ENCODE data around the gene CYP19A1.

CYP19A1 gene

DNA sequence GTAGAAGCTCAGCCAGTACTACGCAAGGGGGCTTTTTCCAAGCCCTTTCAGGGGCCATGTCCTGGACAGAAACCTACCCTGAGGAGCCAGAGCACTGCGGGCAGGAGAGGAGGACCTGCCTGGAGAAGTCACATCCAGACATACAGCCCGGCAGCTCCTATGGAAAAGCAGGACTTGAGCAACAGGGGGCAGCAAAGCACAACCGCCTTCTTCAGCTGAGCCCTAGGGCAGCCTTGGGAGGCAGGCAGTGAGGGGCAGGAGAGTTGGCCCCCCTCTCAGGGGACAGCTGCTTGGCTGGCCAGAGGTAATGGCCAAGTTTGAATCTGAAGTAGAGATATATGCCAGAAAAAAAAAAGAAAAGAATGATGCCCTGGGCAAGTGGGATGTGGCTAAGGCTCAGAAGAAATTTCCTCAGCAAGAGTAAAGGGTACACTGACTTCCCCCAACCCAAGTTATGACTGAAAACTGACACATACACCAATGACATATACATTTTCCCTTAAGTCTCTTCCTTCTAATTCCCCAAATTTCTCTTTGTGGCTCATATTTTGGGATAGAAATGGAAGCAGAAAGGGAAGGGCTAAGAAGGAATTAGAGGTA is 56.9 kb downstream of the CYP19A1 start:
- Histone ChIP-seq H3K9ac (no peak overlapping the region), H2AFZ (no peak overlapping the region), H3K4me1 (no peaks in the 10 kb centered on the region), H3K4me3 (ENCODE audit: low read depth, low read length) (no peak overlapping the region), H3K36me3 (ENCODE audit: control insufficient read depth, insufficient read depth, low read length) (no peaks in the 10 kb centered on the region), H3K4me2 (ENCODE audit: low read length) (no peak overlapping the region), H3K27me3 (ENCODE audit: control insufficient read depth, insufficient read depth, low read length) (no peaks in the 10 kb centered on the region), H3K27ac (no peak overlapping the region), H3K79me2 (no peaks in the 10 kb centered on the region), H3K9me3 (ENCODE audit: control insufficient read depth, low read length) (no peaks in the 10 kb centered on the region)
- TF ChIP-seq, protein P1, sequence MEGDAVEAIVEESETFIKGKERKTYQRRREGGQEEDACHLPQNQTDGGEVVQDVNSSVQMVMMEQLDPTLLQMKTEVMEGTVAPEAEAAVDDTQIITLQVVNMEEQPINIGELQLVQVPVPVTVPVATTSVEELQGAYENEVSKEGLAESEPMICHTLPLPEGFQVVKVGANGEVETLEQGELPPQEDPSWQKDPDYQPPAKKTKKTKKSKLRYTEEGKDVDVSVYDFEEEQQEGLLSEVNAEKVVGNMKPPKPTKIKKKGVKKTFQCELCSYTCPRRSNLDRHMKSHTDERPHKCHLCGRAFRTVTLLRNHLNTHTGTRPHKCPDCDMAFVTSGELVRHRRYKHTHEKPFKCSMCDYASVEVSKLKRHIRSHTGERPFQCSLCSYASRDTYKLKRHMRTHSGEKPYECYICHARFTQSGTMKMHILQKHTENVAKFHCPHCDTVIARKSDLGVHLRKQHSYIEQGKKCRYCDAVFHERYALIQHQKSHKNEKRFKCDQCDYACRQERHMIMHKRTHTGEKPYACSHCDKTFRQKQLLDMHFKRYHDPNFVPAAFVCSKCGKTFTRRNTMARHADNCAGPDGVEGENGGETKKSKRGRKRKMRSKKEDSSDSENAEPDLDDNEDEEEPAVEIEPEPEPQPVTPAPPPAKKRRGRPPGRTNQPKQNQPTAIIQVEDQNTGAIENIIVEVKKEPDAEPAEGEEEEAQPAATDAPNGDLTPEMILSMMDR (IDR thresholded peaks at IDR 0.05), result peak; percentile 23

DNA sequence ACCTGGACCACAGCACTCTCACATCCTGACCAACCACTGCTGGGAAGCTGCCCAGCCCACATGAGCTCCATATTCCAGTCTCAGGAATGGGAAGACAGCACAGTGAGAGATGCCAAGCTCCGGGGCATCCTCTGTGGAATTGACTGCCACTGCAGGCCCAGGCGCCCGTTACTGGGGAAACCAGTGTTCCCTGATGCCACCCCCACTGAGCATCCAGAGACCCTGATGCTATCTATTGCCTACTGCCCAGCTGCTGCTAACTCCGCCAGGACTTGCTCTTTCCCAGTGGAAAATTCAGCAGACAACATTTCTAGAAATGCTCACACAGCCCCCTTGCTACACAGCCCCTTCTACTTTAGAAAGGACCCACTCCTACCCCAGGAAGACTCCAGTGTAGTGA is 57.6 kb downstream of the CYP19A1 start:
- H2AFZ ChIP-seq, result no peak overlapping the region
- no peaks in the 10 kb centered on the region for H3K9me3 ChIP-seq (ENCODE audit: control insufficient read depth, low read length)
- no peak overlapping the region for H3K4me2 ChIP-seq (ENCODE audit: low read length)
- H3K36me3 ChIP-seq (ENCODE audit: control insufficient read depth, insufficient read depth, low read length), result no peaks in the 10 kb centered on the region
- no peaks in the 10 kb centered on the region for H3K79me2 ChIP-seq
- H3K27me3 ChIP-seq (ENCODE audit: control insufficient read depth, insufficient read depth, low read length), result no peaks in the 10 kb centered on the region
- H3K4me1 ChIP-seq, result no peaks in the 10 kb centered on the region
- H3K9ac ChIP-seq, result no peak overlapping the region
- no peak overlapping the region for H3K27ac ChIP-seq
- H3K4me3 ChIP-seq (ENCODE audit: low read depth, low read length), result no peak overlapping the region
- TF ChIP-seq, protein P1 (IDR thresholded peaks at IDR 0.05), result no peak

DNA sequence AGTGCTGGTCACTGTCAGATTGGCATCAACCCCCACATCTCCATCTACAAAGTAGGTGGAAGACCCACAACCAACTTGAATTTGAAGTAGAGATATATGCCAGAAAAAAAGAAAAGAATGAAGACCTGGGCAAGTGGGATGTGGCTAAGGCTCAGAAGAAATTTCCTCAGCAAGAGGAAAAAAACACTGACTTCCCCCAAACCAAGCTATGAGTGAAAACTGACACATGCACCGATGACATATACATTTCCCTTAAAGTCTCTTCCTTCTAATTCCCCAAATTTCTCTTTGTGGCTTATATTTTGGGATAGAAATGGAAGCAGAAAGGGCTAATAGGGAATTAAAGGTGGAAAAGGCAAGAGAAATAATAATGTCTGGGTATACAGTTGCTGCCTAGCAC is 59.0 kb downstream of the CYP19A1 start:
- no peak overlapping the region for H3K27ac ChIP-seq
- TF ChIP-seq, protein P1 (IDR thresholded peaks at IDR 0.05), result no peak
- no peak overlapping the region for H3K4me3 ChIP-seq (ENCODE audit: low read depth, low read length)
- H2AFZ ChIP-seq, result no peak overlapping the region
- no peaks in the 10 kb centered on the region for H3K36me3 ChIP-seq (ENCODE audit: control insufficient read depth, insufficient read depth, low read length)
- no peak overlapping the region for H3K4me2 ChIP-seq (ENCODE audit: low read length)
- H3K9ac ChIP-seq, result no peak overlapping the region
- H3K27me3 ChIP-seq (ENCODE audit: control insufficient read depth, insufficient read depth, low read length), result no peaks in the 10 kb centered on the region
- H3K79me2 ChIP-seq, result no peaks in the 10 kb centered on the region
- H3K4me1 ChIP-seq, result no peaks in the 10 kb centered on the region
- no peaks in the 10 kb centered on the region for H3K9me3 ChIP-seq (ENCODE audit: control insufficient read depth, low read length)

DNA sequence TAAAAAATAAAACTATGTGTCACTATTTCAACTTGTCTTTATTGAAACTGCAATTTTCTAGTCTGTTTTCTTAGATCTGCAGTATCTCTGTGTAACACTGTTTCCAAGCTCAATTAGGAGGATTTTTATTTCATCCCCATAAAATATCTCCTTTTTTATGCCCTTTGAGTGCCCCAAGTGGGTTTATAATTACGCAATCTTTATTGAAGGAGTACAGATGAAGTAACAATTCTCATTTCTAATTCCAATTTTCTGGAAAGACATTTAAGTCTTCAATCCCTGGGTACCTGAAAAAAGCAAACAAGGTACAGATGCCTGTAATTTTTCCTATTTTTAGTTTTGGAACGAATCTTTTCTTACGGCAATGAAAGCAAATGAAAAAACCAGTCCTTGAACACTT is 61.3 kb downstream of the CYP19A1 start:
- H3K27ac ChIP-seq, result no peak overlapping the region
- no peak overlapping the region for H3K4me2 ChIP-seq (ENCODE audit: low read length)
- no peak overlapping the region for H3K4me3 ChIP-seq (ENCODE audit: low read depth, low read length)
- no peaks in the 10 kb centered on the region for H3K27me3 ChIP-seq (ENCODE audit: control insufficient read depth, insufficient read depth, low read length)
- no peak overlapping the region for H3K9ac ChIP-seq
- H3K4me1 ChIP-seq, result no peaks in the 10 kb centered on the region
- TF ChIP-seq, protein P1 (IDR thresholded peaks at IDR 0.05), result no peak
- H3K79me2 ChIP-seq, result no peaks in the 10 kb centered on the region
- no peak overlapping the region for H2AFZ ChIP-seq
- no peaks in the 10 kb centered on the region for H3K9me3 ChIP-seq (ENCODE audit: control insufficient read depth, low read length)
- H3K36me3 ChIP-seq (ENCODE audit: control insufficient read depth, insufficient read depth, low read length), result no peaks in the 10 kb centered on the region

DNA sequence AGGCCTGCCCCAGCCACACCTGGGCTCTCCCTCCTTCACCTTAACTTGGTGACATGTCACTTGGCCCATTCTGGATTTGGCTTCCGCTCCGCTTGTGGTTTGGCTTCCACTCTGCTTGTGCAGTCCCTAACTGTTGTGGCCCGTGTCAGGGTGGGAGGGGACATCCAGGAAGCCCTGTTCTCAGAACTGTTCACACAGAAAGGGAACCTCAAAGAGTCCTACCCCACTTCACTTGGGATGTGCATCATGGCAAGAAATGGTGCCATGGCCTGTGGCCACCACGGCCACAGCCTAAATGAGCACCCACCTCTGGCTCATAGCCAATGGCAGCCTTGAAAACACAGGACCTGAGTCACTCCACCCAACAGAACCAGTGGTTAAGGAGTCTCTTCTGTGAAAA is 63.4 kb downstream of the CYP19A1 start:
- no peaks in the 10 kb centered on the region for H3K9me3 ChIP-seq (ENCODE audit: control insufficient read depth, low read length)
- no peak overlapping the region for H2AFZ ChIP-seq

More for the DNA sequence above, 63.4 kb downstream of the CYP19A1 start:
- TF ChIP-seq, protein P1 (IDR thresholded peaks at IDR 0.05), result no peak
- no peaks in the 10 kb centered on the region for H3K36me3 ChIP-seq (ENCODE audit: control insufficient read depth, insufficient read depth, low read length)
- no peaks in the 10 kb centered on the region for H3K79me2 ChIP-seq
- no peak overlapping the region for H3K9ac ChIP-seq
- no peaks in the 10 kb centered on the region for H3K27me3 ChIP-seq (ENCODE audit: control insufficient read depth, insufficient read depth, low read length)
- no peaks in the 10 kb centered on the region for H3K4me1 ChIP-seq
- H3K4me2 ChIP-seq (ENCODE audit: low read length), result no peak overlapping the region
- H3K4me3 ChIP-seq (ENCODE audit: low read depth, low read length), result no peak overlapping the region
- H3K27ac ChIP-seq, result no peak overlapping the region
